ENCODE measurements around the gene IL17RB.

Gene IL17RB

DNA sequence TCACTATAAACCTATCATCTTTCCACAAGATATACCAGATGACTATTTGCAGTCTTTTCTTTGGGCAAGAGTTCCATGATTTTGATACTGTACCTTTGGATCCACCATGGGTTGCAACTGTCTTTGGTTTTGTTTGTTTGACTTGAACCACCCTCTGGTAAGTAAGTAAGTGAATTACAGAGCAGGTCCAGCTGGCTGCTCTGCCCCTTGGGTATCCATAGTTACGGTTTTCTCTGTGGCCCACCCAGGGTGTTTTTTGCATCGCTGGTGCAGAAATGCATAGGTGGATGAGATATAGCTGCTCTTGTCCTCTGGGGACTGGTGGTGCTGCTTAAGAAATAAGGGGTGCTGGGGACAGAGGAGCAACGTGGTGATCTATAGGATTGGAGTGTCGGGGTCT lies 33.9 kb upstream of the IL17RB start:
- no peak for DNase-seq (ENCODE audit: low read depth, low spot score)

DNA sequence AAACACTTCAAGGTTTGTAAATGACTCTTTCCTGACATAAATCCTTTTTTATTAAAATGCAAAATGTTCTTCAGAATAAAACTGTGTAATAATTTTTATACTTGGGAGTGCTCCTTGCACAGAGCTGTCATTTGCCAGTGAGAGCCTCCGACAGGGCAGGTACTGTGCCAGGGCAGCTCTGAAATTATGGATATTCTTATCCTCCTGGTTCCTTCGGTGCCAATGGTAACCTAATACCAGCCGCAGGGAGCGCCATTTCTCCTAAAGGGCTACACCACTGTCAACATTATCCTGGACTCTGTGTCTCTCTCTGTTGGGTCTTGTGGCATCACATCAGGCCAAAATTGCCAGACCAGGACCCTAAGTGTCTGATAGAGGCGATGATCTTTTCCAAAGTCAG lies 33.1 kb upstream of the IL17RB start:
- DNase-seq (ENCODE audit: low read depth, low spot score): no peak

DNA sequence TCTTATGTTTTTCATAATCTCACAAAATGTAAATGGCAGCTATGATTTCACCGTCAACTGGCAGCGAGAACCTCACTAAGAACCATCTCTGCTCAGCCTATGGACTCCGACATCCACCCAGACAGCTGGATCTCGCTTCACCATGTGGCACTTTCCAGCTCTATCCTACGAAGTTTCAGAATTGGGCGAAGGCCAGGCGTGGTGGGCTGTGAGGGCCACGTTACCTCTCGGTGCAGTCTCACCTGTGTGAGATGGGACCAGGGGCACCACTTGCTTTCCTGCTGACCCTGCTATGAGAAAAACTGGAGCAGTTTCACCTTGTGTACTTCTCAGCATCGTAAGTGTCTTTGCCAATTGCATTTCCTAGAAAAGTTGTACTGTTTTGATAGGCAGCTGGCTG lies 32.5 kb upstream of the IL17RB start:
- DNase-seq (ENCODE audit: low read depth, low spot score): no peak

DNA sequence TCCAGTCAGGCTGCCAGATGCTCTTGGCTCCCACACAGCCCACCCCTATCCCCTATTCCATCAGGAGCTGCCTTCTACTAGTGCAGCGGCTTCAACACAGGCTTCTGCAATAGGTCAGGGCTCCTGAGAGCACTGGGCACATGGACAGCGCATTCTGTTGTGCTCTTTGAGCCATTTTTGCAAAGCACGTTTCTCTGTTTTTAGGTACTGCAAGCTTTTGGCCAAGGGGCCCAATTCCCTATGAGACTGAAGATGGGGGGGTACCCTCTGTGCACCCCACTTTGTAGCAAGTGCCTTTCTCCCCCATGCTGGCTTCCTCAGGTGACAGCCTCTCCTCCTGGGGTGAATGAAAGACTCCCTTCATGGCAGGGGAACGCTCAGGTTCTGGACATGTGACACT lies 31.3 kb upstream of the IL17RB start:
- no peak for DNase-seq (ENCODE audit: low read depth, low spot score)

DNA sequence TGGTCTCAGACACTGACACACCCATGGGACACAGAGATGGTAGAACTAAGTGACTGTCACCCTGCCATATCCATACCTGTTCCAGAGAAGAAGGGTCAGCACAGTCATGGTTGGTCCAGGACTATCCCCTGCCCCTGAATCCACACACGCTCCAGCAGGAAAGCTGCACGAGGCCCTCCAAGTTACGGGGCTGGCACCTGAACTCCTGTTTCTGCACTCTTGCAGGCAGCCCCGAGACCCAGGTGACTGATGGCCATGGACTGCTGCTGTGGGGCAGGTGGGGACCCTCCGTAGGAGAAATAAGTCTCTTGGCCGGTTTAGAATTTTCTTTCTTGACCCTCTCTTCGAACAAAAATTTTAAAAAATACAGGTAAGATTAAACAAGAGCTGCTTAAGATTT lies 30.7 kb upstream of the IL17RB start:
- no peak for DNase-seq (ENCODE audit: low read depth, low spot score)

DNA sequence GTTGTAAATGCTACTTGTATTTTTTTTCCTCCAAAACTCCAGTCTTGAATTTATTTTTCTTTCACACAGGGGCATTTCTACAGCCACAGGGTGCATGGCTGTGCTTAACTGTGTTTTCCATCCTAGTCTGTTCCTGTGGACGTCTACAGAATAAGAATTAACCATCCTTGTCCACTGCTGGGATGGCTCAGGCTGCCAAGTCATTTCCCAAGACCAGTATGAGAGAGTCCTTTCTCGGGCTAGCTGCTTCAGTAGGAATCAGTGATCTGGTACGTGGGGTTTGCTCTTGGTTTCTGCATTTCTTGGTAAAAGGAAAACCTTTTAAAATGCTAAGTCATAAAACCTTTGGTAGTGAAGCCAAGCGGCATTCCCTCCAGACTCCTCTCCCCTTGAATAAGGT lies 29.9 kb upstream of the IL17RB start:
- DNase-seq (ENCODE audit: low read depth, low spot score): no peak

DNA sequence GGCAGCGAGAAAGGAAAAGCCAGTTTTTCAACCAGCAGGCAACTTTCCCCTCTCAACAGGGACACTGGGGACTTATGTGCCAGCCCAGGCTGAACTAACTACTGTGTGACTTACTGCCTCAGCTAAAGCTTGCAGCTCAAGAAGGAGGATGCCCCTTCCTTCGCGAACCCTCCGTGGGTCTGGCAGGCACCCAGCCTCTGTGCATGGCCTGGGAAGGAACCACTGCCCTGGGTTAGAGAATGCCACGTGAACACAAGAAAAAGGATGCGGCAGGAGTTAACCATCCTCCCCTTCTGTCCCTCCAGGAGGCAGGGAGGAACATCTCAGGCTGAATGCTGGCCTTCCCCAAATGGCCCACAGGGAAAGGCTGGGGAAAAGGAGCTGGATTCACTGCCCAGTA lies 29.2 kb upstream of the IL17RB start:
- DNase-seq (ENCODE audit: low read depth, low spot score): no peak

DNA sequence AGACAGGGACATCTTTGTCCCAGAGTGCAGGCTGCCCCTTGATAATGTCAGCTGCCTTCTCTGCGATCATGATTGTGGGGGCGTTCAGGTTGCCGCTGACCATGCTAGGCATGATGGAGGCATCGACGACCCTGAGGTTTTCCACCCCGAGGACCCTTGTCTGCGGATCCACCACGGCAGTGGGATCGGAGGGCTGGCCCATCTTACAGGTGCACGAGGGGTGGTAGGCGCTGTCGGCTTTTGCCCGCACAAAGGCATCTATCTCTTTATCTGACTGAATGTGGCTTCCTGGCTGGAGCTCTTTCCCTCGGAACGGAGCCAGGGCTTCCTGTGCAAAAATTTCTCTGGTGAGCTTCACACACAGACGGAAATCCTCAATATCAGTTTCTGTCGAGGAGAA lies 28.6 kb upstream of the IL17RB start:
- no peak for DNase-seq (ENCODE audit: low read depth, low spot score)

DNA sequence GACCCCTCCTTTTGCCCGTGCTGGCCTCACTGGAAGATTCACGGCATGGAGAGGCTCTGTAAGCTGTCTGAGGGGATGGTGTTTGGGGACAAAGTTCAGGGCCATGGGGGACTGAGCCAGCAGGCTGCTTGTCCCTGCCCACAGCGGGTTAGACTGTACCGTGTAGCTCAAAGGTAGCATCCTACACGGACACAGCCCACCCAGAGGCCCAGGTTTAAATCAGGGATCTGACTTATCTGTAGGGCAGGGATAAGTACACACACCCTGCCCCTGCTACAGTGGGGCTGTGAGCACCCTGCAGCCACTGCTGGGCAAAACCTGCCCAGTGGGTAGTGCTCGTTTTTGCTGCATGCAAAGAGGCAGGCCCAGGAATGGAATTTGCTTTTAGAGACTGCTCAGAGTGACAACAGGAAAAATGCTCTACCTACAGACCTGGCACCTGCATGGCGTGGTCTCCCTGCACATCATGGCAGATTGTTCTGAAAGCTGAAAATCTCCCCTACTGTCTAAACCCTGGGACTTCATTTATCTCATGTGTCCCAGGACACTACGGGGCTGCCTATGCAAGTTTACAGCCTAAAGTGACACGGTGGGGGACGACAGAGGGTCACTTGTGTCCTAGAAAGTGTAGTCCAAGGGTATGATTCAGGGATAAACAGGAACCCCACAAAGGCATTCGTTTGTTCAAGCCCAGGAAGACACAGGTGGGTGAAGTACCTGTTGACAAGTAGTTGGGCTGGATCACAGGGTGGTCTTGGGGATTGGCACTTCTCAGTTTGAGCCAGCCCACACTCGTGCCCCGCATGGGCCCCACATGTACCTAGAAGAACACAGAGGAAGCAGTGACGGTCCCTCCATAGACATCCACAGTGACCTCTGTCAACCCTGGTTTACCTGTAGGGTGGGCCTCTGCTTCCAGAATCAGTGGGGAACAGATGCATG lies 27.9 kb upstream of the IL17RB start:
- DNase-seq (ENCODE audit: low read depth, low spot score): no peak

DNA sequence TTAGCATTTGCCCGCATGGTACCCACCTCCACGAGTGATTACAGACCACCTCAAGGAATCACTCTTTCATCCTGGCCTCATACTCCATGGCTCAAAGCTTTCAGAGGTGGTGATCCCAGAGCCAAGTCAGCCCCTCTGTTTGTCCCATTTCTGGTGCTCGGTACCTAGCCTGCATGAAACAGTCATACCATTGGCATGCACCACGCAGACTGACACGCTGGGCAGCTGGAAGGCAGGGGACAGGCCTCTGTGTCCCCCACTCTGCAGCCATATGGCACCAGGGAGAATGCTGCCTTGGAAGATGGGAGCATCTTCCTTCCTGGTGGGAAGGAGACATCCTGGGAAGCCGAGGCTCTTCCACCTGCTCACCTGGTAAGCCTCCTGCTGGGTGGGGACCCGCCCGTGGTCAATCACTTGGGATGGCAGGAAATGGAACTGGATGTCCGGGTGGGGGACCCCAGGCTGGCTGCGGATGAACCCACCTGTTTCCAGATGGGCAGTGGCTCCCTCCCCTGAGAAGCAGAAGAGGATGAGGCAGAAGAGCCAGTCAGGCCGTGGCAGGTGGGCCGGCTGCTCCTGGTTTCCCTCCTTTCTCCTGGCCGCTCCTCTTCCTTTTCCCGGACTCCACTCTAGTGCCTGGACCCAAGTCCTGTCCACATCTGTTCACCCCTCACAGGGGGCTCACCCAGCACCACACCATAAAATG lies 27.1 kb upstream of the IL17RB start:
- DNase-seq (ENCODE audit: low read depth, low spot score): no peak

DNA sequence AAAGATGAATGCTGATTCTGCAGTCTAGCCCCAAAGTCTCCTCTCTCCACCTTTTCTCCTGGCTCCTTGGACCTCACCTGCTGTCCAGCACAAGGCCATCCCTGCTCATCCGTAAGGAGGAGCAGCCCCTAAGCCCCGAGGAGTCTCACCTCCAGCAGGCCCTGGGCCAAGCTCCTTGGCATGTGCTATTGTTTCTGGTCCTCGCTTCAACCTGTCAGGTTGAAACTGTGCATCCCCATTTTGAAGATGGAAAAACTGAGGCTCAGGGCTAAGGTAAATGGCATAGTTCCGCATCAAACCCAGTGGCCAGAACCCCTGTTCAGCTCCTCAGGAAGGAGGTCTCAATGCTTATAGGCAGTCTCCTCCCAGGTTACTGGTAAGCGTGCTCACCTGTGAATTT lies 26.3 kb upstream of the IL17RB start:
- no peak for DNase-seq (ENCODE audit: low read depth, low spot score)

DNA sequence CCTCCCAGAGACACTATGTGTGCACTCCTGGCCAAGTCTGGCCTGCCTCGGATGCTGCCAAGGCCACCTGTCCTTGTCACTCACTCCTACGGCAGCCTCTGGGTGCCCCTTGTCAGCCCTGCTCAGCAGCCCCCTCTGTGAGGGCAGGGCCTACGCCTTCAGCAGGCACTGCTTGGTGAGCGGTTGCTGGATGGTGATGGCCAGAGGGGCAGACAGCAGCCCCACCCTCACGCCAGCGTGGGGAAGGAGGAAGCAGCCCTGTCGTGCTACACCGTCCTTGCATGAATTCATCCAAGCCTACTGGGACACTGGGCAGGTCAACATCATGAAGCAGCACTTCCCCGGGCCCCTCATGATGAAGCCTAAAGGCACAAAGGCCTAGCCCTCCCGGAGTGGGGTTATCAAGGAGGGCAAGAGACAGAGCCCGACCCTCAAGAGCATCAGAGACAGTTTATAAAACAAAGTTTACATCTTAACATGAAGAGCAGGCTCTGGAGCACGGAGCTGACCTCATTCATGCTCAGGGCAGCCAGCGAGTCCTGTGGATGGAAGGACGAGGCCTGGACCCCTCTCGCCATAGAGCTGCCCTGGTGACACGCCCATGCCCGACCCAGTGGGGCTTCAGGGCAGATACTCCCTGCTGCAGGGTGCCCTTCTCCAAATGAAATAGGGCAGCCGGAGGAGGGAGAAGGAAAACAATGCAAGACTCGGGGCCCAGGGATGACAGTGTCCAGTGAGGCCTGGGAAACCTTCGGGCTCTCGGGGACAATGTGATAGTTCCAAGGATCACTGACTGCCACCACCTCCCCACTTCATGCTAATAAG lies 25.4 kb upstream of the IL17RB start:
- DNase-seq (ENCODE audit: low read depth, low spot score): no peak

DNA sequence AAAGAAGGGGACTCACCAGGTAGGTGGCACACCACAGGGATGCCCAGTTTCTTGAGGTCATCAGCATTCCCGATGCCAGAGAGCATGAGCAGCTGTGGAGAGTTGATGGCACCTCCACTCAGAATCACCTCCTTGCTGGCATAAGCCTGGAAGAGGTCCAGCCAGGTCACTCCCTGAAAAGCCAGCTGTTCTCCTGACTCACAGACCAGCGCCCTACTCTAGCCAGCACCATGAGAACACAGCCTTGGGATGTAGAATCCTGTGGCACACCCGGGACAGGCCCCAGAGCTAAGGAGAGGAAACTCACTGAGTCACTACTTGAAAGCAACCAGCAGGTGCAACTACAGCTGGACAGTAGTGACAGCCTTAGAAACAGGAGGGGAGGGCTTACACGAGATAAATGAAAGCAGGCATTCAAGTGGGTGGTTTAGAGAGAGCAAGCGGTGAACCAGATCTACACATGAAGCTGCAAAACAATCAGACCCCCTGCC lies 24.7 kb upstream of the IL17RB start:
- DNase-seq (ENCODE audit: low read depth, low spot score): no peak

DNA sequence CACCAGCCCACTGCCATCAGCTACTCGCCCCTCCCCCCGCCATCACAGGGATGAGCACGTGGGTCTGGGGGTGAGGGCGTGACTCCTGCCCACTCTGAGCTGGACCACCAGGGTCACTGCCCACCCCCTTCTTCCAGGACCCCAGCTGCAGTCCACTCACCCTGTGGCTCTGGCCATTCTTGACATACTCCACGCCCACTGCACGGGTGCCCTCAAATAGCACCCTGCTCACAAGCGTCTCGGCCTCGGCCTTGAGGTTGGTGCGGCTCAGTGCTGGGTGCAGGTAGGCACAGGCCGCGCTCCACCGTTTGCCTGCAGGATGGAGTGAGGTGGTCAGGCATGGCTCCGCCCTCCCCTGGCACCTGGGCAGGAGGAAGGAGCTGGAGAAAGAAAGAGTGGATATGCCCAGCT lies 24.0 kb upstream of the IL17RB start:
- DNase-seq (ENCODE audit: low read depth, low spot score): no peak

DNA sequence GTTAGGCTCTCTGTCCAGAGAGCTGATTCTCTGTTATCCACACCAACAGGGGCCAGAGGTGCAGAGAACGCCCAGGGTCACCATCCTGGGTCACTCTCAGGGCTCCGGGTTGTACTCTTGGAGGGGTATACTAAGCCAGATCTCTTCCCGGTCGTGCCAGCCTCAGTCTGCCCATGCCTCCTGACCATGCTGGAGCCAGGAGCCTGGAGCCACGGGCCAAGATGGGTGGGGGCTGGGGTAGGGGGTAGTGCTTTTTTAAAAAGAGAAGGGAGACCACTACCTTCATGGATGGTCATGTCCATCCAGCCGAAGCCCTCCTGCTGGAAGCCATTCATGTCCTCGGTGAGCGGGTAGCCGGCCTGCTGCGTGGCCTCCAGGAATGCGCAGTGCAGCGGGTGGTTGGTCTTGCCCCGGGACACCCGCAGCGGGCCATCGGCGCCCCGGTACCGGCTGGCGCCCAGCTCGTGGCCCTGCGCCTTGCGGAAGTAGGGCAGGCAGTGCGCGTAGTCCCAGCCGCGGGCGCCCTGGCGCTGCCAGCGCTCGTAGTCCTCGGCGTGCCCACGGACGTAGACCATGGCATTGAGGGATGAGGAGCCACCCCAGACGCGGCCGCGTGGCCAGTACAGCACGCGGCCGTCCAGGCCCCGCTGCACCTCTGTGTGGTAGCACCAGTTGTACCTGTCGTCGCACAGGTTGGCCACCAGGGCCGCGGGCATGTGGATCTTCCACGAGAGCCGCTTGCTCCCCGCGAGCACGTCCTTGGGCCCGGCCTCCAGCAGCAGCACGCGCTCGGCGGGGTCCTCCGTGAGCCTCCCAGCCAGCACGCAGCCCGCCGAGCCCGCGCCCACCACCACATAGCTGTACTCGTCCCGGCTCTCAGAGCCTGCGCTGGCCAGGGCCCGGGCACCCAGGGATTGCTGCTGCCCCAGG lies 23.1 kb upstream of the IL17RB start:
- no peak for DNase-seq (ENCODE audit: low read depth, low spot score)

DNA sequence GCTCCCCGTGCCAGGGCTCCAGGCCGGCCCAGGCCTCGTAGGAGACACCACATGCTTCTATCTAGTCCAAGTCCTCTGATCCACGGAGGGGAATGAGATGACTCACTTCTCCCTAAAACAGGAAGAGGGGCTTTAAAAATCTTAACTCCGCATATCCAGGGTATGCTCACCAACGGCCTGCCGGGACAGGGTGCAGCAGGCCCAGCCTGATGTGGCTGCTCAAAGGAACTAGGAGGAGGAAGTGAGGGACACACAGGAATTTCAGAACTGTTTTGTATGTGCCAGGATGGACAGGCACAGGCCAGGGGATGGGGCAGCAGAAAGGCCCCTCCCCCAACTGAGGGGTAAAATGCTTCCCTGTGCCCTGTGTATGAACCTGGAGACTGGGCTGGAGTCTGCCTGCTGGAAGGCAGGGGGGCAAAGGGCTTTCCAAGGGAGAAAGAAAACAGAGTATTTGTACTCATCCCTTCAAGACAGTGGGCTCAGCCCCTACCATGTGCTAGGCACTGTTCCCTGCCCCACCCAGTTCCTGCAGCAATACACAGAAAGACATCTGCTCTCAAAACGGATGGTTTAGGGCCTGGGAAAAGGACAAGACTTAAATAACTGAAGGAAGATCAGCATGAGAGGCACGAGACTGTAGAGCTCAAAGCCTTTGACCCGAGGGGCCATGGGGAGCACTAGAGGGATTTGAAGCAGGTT lies 22.3 kb upstream of the IL17RB start:
- no peak for DNase-seq (ENCODE audit: low read depth, low spot score)

DNA sequence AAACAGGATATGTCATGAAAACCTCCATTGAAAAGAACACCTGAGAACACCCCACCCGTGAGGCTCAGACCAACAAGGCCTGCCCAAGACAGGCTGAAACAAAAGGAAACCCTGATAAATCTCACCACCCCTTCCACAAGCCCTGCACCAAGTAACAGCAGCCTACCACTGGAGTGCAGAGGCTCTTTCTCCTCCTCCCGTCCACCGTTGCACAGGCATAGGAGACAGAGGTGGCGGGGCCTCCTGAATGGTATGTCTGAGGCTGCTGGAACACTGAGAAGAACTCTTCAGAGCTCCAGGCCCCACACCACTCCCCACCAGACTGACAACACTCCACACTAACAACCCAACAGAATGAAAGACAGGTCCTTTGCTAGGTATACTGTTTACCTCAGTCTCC lies 21.6 kb upstream of the IL17RB start:
- DNase-seq (ENCODE audit: low read depth, low spot score): no peak

DNA sequence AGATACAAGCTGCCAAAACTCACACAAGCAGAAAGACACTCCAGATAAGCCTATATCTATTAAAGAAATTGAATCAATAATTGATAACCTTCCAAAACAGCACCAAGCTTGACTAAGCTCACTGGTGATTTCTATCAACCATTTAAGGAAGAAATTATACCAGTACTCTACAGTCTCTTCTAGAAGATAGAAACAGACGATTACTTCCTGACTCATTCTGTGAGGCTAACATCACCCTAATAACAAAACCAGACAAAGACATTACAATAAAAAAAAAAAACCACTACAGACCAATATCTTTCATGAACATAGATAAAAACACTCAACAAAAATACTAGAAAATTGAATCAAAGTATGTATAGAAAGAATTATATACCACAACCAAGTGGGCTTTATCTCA lies 20.3 kb upstream of the IL17RB start:
- DNase-seq (ENCODE audit: low read depth, low spot score): no peak

DNA sequence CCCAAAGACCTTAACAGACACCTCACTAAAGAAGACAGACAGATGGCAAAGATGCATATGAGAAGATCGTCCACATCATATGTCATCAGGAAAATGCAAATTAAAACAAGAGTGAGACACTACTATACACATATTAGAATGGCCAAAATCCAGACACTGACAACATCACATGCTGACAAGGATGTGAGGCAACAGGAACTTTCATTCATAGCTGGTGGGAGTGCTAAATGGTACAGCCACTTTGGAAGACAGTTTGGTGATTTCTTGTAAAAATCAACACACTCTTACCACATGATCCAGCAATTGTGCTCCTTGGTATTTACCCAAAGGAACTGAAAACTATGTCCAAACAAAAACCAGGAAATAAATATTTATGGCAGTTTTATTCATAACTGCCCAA lies 17.8 kb upstream of the IL17RB start:
- DNase-seq (ENCODE audit: low read depth, low spot score): no peak

DNA sequence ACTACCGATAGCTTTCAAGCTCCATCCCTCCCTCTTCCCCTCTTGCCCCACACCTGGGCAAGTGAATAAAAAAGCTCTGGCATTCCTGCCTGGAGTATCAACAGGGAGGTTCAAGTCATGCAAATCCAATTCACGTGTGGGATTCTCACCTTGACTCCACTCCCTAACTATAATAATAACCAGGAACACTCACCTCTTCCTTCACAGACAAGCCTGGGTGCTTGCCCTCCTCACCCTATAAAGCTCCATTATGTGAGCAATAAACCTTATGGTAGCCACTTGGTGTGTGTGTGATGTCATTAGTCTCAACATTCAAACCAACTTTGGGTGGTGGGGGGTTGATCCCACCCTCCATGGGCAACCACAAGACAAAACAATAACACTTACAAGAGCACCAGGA lies 16.8 kb upstream of the IL17RB start:
- no peak for DNase-seq (ENCODE audit: low read depth, low spot score)

All from astrocyte of the hippocampus (primary cell).